ENCODE measurements around the gene BCAN. TPM values are rescaled to one million over a fixed set of nuclear protein-coding genes. Genes with fewer than 3 reads are reported as not detected.
"Not testable (repeated sequence)": the region's sequence is repeated elsewhere in the genome, so short reads cannot be mapped to it uniquely, and the experiment has no call there.

Gene BCAN
- total RNA-seq, 2 experiments from 2014 or later = not detected

DNA sequence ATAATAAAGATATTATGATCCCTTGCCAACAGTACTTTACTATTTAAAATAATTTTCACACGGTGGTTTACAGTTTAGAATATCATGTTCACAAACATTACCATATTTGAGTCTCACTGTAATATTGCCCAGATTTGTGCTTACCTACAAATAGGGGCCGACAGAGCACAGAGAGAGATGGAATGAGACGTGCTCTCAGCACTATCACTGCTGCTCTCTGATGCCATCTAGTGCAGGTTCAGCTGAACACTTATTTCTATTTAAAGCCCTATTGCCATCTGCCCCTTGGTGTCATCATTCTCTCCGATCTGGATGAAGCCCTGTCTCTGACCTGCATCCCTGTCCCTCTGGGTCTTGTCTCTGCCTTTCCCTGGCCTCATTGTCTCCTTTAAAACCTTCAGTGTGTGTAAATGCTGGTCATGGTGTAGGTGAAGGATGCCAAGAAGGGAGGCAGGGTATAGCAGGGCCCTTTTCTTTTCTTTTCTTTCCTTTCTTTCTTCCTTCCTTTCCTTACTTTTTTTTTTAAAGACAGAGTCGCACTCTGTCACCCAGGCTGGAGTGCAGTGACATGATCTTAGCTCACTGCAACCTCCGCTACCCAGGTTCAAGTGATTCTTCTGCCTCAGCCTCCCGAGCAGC is 33.8 kb upstream of the BCAN start:
- Mint-ChIP-seq H3K4me1 (ENCODE audit: low read depth) (peaks cover 15% of the 10 kb centered on the region), H3K9me3 (no peaks in the 10 kb centered on the region), H3K27ac (no peak overlapping the region), H3K36me3 (ENCODE audit: low read depth) (no peaks in the 10 kb centered on the region), H3K4me3 (peak overlapping the region; percentile 72), H3K27me3 (peaks cover 21% of the 10 kb centered on the region)
- CTCF ChIA-PET = interaction anchor here (0.6 to 1.8 kb wide), 19 partner anchors 9 to 222 kb away, joined by 3 to 32 read pairs (median 5); partner anchors contain the start of genes HAPLN2, IQGAP3, NAXE and TTC24
- intact Hi-C loops (cut with DNase I, micrococcal nuclease) = loop anchor here (1.0 kb wide), 6 partner anchors 24 to 228 kb away; no protein-coding TSS in a partner anchor
- DNase-seq = peak in 13 of 14 experiments; percentile 42 to 87 (median 53)
- peak; percentile 96 for ATAC-seq (ENCODE audit: poor library complexity)
- Histone ChIP-seq H3K4me3 (ENCODE audit: low read length) (no peak overlapping the region), H3K9me3 (ENCODE audit: control insufficient read depth in 1 of 2, insufficient read depth in 1 of 2, low read length in 2 of 2) (no peaks in the 10 kb centered on the region), H3K36me3 (ENCODE audit: insufficient read depth, low read length) (no peaks in the 10 kb centered on the region), H3K27me3 (ENCODE audit: control insufficient read depth in 1 of 2, insufficient read depth in 2 of 2, low read length in 2 of 2) (peaks cover 0 to 5% of the 10 kb centered on the region in 2 experiments), H3K27ac (ENCODE audit: low read depth in 1 of 2, low read length in 2 of 2) (no peak overlapping the region), H3K4me1 (ENCODE audit: insufficient read depth, low read length) (peaks cover 10% of the 10 kb centered on the region)
- TF ChIP-seq, protein P1, sequence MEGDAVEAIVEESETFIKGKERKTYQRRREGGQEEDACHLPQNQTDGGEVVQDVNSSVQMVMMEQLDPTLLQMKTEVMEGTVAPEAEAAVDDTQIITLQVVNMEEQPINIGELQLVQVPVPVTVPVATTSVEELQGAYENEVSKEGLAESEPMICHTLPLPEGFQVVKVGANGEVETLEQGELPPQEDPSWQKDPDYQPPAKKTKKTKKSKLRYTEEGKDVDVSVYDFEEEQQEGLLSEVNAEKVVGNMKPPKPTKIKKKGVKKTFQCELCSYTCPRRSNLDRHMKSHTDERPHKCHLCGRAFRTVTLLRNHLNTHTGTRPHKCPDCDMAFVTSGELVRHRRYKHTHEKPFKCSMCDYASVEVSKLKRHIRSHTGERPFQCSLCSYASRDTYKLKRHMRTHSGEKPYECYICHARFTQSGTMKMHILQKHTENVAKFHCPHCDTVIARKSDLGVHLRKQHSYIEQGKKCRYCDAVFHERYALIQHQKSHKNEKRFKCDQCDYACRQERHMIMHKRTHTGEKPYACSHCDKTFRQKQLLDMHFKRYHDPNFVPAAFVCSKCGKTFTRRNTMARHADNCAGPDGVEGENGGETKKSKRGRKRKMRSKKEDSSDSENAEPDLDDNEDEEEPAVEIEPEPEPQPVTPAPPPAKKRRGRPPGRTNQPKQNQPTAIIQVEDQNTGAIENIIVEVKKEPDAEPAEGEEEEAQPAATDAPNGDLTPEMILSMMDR (IDR thresholded peaks at IDR 0.05) = peak; percentile 77
- POLR2A ChIA-PET = interaction anchor here (0.7 to 1.8 kb wide), 7 partner anchors 26 to 151 kb away, joined by 3 to 8 read pairs (median 3); partner anchors contain the start of gene MEF2D

DNA sequence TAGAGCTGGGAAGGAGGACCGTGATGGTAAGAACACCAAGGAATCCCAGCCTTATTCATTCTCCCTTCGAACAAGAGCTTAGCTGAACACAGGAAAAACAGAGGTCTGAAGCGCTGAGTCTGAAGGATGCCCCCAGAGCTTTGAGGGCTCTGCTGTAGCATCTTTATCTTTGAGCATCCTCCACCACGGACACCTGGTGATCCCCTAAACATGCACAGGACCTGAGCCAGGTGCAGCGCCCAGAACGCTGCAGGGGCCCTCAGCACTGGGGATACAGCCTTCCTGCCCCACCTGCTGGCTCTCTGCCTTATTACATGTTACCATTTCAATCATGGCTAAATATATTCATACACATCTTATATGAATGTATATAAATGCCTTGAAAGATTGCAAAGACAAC is 32.9 kb upstream of the BCAN start:
- Mint-ChIP-seq H3K4me1 (ENCODE audit: low read depth) (peaks cover 14% of the 10 kb centered on the region), H3K9me3 (no peaks in the 10 kb centered on the region), H3K36me3 (ENCODE audit: low read depth) (no peaks in the 10 kb centered on the region), H3K4me3 (no peak overlapping the region), H3K27ac (no peak overlapping the region), H3K27me3 (peaks cover 25% of the 10 kb centered on the region)
- Histone ChIP-seq H3K27ac (ENCODE audit: low read depth in 1 of 2, low read length in 2 of 2) (no peak overlapping the region), H3K9me3 (ENCODE audit: control insufficient read depth in 1 of 2, insufficient read depth in 1 of 2, low read length in 2 of 2) (no peaks in the 10 kb centered on the region), H3K27me3 (ENCODE audit: control insufficient read depth in 1 of 2, insufficient read depth in 2 of 2, low read length in 2 of 2) (peaks cover 0 to 5% of the 10 kb centered on the region in 2 experiments), H3K36me3 (ENCODE audit: insufficient read depth, low read length) (no peaks in the 10 kb centered on the region), H3K4me3 (ENCODE audit: low read length) (no peak overlapping the region), H3K4me1 (ENCODE audit: insufficient read depth, low read length) (peaks cover 10% of the 10 kb centered on the region)
- TF ChIP-seq, protein P1 (IDR thresholded peaks at IDR 0.05) = peak; percentile 71
- CTCF ChIA-PET = interaction anchor here (0.6 to 1.8 kb wide), 15 partner anchors 10 to 223 kb away, joined by 3 to 32 read pairs (median 6); partner anchors contain the start of genes HAPLN2, IQGAP3 and NAXE
- ATAC-seq (ENCODE audit: poor library complexity) (peak; percentile 80), DNase-seq (peak; percentile 42 to 77 (median 52))
- intact Hi-C loops (cut with DNase I, micrococcal nuclease) = loop anchor here (1.0 kb wide), 6 partner anchors 25 to 229 kb away; no protein-coding TSS in a partner anchor
- POLR2A ChIA-PET = interaction anchor here (0.8 to 1.8 kb wide), 5 partner anchors 26 to 151 kb away, joined by 3 to 8 read pairs (median 4); partner anchors contain the start of gene MEF2D

DNA sequence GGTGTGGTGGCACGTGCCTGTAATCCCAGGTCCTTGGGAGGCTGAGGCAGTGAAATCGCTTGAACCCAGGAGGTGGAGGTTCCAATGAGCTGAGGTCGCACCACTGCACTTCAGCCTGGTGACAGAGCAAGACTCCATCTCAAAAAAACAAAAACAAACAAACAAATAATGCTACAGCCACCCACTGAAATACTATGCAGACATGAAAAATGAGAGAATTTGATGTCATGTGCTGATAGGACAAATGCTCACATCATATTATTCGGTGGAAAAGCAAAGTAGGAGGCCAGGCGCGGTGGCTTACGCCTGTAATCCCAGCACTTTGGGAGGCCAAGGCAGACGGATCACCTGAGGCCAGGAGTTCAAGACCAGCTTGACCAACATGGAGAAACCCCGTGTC is 31.8 kb upstream of the BCAN start:
- H3K27ac ChIP-seq (ENCODE audit: low read depth in 1 of 2, low read length in 2 of 2); H3K36me3 ChIP-seq (ENCODE audit: insufficient read depth, low read length); H3K27me3 ChIP-seq (ENCODE audit: control insufficient read depth in 1 of 2, insufficient read depth in 2 of 2, low read length in 2 of 2); intact Hi-C loops (cut with DNase I, micrococcal nuclease); ATAC-seq (ENCODE audit: poor library complexity); POLR2A ChIA-PET; H3K9me3 Mint-ChIP-seq; H3K27ac Mint-ChIP-seq; DNase-seq; H3K4me3 Mint-ChIP-seq; H3K36me3 Mint-ChIP-seq (ENCODE audit: low read depth); H3K4me3 ChIP-seq (ENCODE audit: low read length); H3K4me1 ChIP-seq (ENCODE audit: insufficient read depth, low read length); H3K9me3 ChIP-seq (ENCODE audit: control insufficient read depth in 1 of 2, insufficient read depth in 1 of 2, low read length in 2 of 2): not testable (repeated sequence)
- CTCF ChIA-PET = interaction anchor here (1.2 kb wide), 1 partner anchor 109 kb away, joined by 3 read pairs; no protein-coding TSS in a partner anchor
- Mint-ChIP-seq H3K27me3 (peaks cover 33% of the 10 kb centered on the region), H3K4me1 (ENCODE audit: low read depth) (peaks cover 14% of the 10 kb centered on the region)
